T-helper 1 cell (primary cell): ENCODE results near the gene OR1F1.

Experiments
- DNase-seq, 5 donors: peaks; one replicate each; pipeline ENCODE4 v3.0.0-alpha.2; 2012 to 2020

OR1F1 gene

GRCh38 chr16:3249020-3249419 is 61.0 kb downstream of the OR1F1 start:
- DNase-seq = no peak

GRCh38 chr16:3249451-3249850 is 61.4 kb downstream of the OR1F1 start:
- no peak for DNase-seq

GRCh38 chr16:3252967-3253366 is 65.0 kb downstream of the OR1F1 start:
- no peak for DNase-seq

DNA sequence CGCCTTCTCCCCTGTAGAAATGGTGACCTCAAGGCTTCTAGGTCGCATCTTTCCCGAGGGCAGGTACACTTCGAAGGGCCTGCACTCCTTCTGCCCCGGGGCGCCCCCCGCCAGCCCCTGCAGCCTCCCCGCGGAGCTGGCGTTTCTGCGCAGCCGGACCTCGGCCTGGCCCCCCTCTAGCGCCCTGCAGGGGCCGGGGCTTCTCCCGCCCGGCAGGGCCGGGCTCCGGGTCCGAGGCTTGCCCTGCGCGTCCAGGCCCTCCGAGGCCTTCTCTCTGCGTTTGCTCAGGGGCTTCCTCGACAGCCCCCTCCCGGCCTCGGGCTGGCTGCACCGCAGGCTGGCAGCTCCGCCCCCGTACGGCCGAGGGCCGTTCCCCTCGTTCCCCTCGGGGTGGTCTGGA is 66.3 kb downstream of the OR1F1 start:
- DNase-seq = no peak
